SK-N-SH (cell line): ENCODE data around the gene ROMO1.

ENCODE experiments used
- CTCF ChIP-seq: fragments of 200-600 bp; sonication (generic); IDR thresholded peaks from 2 replicates; pipeline ENCODE4 v1.6.1; 2017; ENCODE audit warnings: antibody characterized with exemption, mild to moderate bottlenecking, moderate library complexity
- FOXM1 ChIP-seq: IDR thresholded peaks from 2 replicates; pipeline ENCODE4 v1.4.0; 2012; ENCODE audit warnings: low read depth, mild to moderate bottlenecking
- JUND ChIP-seq: IDR thresholded peaks from 2 replicates; pipeline ENCODE4 v1.4.0; 2012
- POLR2AphosphoS5 ChIP-seq: IDR thresholded peaks from 2 replicates; pipeline ENCODE4 v1.6.1; 2012; ENCODE audit warnings: low read depth, low read length
- RAD21 ChIP-seq: IDR thresholded peaks from 2 replicates; pipeline ENCODE4 v1.6.1; 2012; ENCODE audit warnings: mild to moderate bottlenecking, low read length
- RFX5 ChIP-seq: IDR thresholded peaks from 2 replicates; pipeline ENCODE4 v1.6.1; 2012; ENCODE audit warnings: mild to moderate bottlenecking, improper control_type of control experiment, low read length
- SIN3A ChIP-seq: IDR thresholded peaks from 2 replicates; pipeline ENCODE4 v1.6.1; 2012; ENCODE audit warnings: low read depth, mild to moderate bottlenecking, low read length, moderate library complexity, borderline replicate concordance
- TAF1 ChIP-seq: IDR thresholded peaks from 2 replicates; pipeline ENCODE4 v1.6.1; 2012; ENCODE audit warnings: low read depth, mild to moderate bottlenecking, low read length, moderate library complexity, borderline replicate concordance
- YY1 ChIP-seq: IDR thresholded peaks from 2 replicates; pipeline ENCODE4 v1.4.0; 2012; ENCODE audit warnings: low read depth, mild to moderate bottlenecking
- ZBTB33 ChIP-seq: IDR thresholded peaks from 2 replicates; pipeline ENCODE4 v1.4.0; 2012; ENCODE audit warnings: low read depth, borderline replicate concordance
- TF ChIP-seq, protein P1 (sequence below): IDR thresholded peaks from 2 replicates; pipeline ENCODE4 v1.4.0; 2012; ENCODE audit warnings: low read depth

- TF ChIP-seq CTCF = no peak
- peak; percentile 7; the same call in 1 of the 2 replicates for TF ChIP-seq POLR2AphosphoS5
- no peak for TF ChIP-seq JUND
- TF ChIP-seq ZBTB33 = no peak
- no peak for TF ChIP-seq TAF1
- TF ChIP-seq RAD21 = no peak
- TF ChIP-seq FOXM1 = no peak
- TF ChIP-seq RFX5 = no peak
- no peak for TF ChIP-seq SIN3A
- TF ChIP-seq, protein P1, sequence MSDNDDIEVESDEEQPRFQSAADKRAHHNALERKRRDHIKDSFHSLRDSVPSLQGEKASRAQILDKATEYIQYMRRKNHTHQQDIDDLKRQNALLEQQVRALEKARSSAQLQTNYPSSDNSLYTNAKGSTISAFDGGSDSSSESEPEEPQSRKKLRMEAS = no peak
- no peak for TF ChIP-seq YY1
These were observed 25.4 kb downstream of the ROMO1 start for GRCh38 chr20:35724321-35725230.
